Bone marrow (tissue), 2 donors: ENCODE data around the gene ALDOB.

Experiments
- DNase-seq, 2 donors: peaks; one replicate each; lab custom pipeline; 2025; lab: John Stamatoyannopoulos, UW

The ALDOB gene

DNA sequence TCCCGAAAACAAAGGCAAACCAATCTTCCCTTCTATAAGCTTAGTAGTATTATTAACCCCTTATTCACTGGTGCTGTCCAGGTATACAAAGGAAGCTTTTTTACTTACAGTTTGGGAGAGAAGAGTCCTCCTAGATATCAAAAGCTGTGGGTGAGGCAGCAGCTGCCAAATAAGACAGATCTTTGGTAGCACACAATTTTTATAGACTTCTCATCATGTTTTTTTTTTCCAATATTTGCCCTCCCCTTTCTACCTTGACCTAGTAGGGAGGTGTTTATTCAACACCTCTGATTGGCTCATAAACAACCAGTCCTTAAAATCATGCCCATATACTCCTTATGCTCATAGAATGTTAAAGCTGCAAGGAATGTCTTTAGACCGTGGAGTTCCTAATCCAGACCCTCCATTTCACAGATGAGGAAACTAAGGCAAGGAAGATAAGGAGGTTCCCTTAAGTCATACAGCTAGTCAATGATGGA lies at the start of gene ALDOB:
Gene ALDOB, minus strand, starts transcription at position 174 of the 479 bp plus-strand sequence. CDS start 4,887 bp downstream, outside the sequence.
- no peak for DNase-seq

DNA sequence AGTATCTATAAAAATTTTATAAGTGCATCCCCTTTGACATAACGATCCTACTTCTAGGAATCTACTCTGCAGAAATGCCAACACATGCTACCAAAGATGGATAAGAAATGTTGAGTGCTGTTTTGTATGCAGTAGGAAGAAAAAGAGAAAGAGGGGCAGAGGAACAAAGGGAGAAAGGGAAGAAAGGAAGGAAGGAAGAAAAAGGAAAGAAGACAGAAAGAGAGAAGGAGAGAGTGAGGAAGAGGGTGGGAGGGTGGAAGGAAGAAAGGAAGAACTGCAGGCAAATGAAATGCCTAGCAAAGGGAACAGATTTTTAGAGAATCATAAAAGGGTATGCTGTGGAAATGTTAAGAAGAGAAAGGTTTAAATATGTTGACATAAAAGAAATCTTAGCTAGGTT lies 48.5 kb upstream of the ALDOB start:
- DNase-seq = no peak

DNA sequence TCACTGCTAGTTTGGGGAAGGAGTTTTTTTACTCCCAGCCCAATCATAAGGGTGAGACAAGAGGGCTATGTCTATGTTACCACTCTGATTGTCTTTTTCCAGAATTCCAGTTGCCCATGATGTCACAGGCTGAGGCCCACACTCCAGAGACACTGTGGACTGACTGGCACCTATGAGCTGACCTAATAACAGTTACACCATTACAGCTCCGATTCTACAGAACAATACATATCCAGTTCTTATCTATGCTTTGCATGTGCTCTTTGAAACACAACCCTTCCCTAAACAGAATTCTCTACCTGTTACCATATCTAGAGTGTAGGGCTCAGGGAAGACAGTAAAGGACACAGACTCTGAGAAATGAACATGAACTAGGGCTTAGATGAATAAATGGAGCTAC lies 45.7 kb upstream of the ALDOB start:
- no peak for DNase-seq

DNA sequence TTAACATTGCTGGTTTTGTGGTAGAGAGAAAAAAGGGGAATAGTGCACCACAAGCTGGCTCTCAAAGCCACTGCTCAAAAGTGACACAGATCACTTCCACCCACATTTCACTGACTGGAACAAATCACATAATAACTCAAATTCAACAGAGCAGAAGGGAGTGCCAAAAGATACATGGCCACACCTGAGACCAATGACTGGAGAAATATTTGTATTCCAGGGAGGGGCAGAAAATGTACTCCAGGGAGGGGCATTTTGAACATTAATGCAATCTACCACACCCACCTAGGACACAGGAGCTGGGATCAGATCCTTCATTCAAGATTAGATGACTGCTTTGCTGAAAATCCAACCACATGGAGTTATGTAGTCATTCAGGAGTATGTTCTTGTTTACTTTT lies 44.8 kb upstream of the ALDOB start:
- no peak for DNase-seq

DNA sequence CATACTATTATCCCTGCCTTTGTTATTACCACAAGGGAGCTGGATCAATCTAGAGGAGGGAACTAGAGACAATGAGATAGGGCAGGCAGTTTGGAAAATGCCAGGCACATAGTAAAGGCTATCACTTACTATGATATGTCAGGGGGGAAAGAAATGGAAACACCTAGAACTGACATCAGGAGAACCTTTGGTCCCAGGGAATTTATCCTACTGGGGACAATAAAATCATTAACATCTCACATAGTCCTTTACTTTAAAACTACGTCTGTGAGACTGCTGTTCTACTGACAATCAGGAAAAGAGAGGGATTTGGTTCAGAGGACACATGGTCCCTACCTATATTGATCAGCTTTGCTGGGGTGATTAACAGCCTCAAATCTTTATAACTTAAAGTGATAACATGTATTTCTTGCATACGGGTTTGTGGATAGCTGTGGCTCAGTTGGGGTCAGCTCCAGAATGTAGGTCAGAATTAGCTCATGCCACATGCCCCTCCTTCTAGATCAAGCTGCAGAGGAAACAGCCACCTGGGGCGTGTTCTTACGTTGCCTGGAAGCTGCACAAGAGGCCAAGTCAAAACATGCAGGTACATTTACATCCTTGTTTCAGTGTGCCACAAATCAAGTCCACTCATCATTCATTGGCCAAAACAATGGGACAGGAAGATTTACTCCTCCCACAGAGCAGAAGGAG lies 43.9 kb upstream of the ALDOB start:
- DNase-seq = no peak

DNA sequence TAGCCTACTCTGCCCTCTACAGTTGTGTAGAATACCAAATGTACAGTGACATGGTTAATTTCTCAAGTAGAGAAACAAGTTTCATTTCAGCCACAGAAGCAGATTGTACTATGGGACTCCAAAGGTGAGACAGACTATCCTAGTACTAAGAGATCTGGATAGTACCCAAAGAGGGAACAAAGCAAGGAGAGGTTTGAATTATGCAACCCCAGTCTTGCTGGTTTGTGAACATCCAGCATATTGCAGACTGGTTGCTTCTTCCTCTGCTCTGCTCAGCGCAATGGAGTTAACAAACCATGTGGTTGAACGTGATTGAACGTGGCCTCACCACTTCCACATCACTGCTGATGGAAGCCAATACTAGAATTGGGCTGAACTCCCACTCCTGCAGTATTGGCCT lies 43.3 kb upstream of the ALDOB start:
- no peak for DNase-seq

DNA sequence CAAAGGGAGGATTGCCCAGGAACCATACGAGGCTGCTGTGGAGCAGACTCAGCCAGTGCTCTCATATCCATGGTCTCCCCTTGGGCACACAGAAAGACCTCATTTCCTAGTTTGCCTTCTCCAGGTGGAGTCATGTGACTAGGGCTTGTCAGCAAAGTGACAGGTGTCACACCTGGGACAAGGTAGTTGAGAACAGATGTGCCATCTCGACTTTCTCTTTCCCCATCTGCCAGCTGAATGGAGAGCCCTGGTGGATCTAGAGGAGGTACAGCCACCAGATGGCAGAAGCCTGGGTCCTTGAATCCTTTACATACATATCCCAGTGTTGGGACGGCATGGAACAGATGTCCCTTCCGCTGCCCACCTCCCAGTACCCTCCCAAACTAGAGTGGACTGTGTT lies 42.9 kb upstream of the ALDOB start:
- DNase-seq = no peak

DNA sequence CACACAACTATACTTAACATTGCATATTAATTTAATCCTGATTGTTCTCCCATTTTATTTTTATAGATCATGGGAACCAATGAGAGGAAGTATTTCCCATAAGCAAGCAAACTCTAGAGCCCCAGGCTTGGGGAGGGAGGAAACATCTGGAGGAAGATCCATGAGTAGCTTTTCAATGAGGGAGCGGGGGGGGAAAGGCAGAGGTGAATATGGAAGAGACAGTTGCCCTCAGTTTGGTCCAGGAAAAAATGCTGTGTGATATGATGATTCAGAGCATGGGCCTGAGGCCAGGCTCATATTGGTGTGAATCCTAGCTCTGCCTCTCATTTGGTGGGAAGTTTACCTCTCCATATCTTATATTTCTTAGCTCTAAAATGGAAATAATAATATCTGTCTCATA lies 42.2 kb upstream of the ALDOB start:
- no peak for DNase-seq

DNA sequence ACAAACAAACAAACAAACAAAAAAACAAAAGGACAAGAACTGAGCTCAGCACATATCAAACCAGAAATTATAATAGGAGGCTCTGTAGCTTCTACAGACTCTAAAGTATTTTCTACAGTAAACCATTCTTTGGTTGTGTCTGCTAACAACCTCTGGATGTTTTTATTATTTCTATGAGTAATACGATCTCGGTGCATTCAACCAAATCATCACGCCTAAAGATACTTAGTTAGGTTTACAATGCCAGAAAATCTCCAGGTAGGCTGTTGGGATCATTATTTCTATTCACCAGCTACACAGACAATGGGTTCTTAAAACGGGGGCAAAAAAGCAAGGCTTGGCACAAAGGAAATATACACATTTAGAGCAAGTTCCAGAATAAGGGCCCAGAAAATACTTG lies 41.6 kb upstream of the ALDOB start:
- no peak for DNase-seq

DNA sequence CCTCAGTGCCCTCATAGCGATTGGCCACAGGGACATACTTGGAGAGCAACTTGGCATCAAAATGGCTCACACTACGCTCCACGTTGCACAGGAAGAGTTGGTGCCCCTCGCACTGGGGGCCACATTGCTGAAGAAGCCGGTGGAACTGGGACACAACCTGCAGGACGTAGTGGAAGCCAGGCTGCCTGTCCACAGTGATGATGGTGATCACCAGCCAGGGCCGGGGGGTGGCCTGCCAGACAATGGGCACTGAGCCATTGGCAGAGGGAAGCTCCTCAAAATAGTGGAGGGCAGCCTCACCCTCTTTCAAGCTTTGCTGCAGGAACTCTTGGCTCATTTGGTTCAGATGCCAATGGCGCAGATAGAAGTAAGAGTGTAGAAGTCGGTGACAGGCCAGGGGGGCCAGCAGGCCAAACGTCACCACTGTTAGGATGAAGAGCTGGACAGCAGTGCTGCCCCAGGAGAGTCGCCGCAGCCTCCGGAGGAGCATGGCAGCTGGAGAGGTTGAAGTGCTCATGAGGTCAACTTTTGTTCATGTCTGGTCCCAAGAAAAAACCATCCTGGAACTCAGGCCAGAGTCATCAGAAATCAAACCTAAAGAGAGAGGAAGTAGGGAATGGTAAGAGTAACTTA lies 41.1 kb upstream of the ALDOB start:
- no peak for DNase-seq

DNA sequence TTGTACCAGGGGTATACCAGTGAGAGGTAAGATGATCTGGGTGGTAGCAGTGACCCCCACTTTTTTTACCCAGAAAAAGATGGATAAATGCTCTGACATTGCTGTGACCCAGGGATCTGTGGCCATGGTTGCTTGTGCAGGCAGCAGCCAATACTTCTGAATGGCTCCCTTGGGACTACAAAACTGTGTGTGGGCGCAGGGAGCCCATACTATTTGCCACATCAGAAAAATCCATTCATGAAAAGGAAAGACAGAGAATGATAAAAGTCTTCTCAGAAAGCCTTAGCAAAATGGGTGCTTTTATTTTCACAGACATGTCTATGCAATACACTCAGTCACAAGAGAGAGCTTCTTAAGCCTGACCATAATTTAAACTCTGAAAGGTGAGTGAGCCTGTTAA lies 37.3 kb upstream of the ALDOB start:
- DNase-seq = no peak

DNA sequence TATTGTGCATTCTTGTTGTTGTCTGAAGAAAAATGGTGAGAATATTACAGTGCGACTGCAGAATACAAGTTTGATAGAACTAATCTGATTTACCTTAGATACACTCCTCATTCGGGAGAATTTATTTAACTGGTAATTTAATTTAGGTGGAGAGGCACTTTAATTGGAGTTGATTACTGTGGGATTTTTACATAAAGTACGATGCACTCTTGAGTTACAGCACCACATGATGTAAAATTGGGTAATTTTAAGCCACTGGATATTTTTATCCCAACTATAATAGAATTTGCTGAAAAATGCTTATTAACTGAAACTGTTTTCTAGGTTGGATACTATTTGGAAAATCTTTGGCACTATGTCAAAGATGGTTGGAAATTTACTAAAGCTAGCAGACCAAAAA lies 35.4 kb upstream of the ALDOB start:
- DNase-seq = no peak

DNA sequence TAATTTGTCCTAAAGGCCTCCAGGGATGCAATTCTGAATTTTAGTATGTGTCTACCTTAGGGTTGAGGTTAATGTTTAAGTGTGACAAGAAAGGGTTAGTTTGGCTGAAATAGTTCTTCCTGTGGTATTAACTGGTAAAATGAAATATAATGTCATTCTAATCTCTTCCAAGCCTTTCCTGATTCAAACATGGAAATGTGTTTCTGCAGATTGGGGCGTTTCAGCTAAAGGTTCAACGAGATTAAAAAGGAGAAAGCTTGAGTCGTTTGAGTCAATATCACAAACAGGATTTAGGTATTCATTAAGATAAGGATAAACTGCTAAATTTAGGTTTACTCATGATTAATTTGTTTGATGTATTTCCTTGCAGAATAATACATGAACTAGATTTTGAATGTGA lies 34.4 kb upstream of the ALDOB start:
- DNase-seq = no peak

DNA sequence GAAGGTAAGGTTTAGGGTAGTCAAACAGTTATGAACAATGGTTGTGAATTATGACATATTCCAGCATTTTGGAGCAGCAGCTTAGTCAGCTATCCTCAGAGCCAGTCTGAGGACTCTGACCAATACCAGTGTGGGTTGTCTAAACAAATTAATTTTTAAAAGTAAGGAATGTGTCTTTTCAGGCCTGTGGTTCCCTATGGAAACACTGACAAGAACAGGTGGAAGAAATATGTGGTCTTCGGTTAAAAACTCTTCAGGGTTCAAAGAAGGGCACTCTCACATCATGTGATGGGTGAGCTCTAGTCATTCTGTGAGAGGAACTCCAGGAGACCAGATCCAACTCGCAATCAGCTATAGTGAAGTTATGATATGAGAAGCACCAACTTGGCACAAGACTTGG lies 33.5 kb upstream of the ALDOB start:
- DNase-seq = no peak

DNA sequence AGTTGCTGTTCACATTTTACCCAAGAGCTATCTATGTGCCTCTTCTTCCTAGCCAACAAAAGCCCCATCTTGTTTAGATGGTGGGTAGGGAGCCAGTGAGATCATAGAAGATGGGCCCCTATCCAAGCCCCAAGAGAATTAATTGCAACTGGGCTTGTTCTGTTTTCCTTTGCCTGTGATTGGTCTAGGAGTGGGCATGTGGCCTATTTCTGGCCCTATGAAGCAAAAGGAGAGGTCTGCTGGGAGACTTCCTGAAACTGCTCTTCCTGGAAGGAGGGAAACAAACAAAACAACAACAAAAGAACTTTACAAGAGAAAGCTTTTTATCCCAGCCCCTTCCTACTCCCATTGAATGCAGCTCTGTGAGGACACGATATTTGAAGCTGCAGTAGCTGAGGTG lies 32.5 kb upstream of the ALDOB start:
- DNase-seq = no peak

DNA sequence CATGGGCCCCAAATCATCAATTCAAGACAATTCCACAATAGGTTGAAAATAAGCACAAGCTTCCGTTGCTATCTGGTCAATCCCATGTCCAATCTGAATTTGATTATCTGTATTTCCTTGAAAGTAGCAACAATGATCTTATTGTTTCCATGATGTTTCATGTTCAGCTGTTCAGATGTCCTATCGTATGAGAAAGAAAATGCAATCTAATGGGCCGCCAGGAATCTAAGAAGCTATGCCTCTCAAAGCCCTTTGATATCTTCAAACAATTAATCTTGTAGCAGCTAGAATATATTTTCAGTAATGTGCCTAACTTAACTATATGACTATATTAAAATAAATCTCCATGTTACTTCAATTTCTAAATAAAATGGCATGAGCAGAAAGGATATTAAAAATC lies 32.1 kb upstream of the ALDOB start:
- DNase-seq = no peak

DNA sequence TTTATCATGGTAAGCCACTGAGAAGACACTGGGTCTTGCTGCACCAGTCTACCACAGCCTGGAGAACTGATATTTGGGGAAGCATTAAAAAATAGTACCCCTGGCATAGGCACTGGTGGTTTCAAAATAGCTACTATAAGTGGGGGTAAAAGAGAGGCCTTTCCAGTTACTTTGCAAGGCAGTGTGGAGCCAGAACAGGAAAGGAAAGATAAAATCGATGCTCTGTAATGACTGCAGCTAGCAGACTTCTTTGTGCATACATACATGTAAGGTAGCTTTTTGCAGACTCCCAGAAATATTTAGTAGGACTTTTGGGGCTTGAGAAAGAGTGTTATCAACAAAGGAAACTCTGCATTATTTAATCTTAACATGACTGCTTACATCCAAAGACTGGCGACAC lies 31.3 kb upstream of the ALDOB start:
- no peak for DNase-seq

DNA sequence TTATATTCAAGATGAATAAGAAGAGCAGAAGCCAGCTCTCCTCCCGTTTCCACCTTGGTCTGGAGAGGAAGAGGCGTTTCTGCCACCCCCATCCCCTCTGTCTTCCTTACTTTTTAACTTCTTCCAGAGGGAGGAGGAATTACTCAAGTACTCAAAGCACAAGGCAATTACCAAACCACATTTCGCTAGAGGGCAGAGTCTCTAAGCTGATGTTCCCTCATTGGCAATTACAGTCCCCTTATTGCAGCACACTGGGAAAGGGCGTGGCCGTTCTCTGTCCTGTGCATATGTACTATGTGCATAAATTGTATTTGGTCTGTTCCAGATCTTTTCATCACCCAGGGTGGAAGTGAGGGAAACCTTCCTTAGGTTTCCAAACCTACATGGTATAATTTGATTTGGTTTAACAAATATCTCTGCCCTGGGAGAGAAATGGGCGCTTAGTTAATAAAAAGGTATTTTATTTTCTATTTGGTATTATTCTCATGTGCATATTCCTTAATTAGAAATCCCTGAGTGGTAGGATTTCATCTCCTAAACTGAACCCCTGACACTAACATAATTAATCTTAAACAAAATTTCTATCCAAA lies 29.8 kb upstream of the ALDOB start:
- no peak for DNase-seq

DNA sequence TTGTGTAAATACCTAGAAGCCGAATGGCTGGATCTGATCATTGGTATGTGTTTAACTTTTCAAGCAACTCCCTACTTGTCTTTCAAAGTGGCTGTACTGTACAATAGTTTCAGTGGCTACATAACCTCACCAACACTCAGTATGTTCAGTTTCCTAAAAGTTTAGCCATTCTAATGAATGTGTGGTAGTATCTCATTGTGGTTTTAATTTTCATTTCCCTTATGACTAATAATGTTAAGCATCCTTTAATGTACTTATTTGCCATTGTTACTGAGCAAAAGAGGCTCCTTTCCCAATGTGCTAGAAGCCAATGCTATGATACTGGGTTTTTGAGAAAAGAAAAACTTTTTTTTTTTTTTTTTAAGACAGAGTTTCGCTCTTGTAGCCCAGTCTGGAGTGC lies 27.8 kb upstream of the ALDOB start:
- DNase-seq = no peak

DNA sequence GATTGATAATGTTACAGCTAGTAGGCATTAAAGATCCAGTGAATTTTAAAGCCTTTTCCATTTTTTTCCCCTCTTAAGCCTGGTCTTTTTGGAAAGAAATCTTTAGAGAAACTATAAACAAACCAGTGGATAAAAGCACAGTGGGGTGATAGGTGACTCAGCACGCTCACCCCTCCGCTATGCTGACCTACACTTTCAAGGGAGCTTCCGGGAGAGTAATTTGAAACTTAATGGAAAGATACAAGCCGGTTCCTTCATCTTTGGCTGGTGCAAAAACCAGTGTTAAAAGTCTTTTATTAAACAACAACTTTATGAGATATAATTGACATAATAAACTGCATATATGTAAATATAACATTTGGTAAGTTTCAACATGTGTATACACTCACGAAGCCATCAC lies 27.0 kb upstream of the ALDOB start:
- DNase-seq = no peak

DNA sequence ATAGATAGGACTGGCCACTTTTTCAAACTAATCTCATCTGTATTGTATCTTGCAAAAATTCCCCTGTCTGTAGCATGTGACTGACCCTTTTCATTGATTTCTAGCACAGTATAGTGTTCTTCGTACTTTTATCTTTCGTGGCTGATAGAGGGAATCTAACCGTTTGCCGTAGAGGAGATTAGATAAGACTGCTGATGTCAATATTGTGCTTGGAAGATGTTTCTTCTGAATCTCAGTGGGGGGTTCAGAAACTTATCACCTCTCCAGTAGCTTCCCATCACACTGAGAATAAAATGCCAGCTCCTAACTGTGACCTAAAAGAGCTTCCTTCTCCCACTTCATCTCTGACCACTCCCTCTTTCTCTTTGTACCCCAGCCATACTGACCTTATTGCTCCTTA lies 25.4 kb upstream of the ALDOB start:
- DNase-seq = no peak

DNA sequence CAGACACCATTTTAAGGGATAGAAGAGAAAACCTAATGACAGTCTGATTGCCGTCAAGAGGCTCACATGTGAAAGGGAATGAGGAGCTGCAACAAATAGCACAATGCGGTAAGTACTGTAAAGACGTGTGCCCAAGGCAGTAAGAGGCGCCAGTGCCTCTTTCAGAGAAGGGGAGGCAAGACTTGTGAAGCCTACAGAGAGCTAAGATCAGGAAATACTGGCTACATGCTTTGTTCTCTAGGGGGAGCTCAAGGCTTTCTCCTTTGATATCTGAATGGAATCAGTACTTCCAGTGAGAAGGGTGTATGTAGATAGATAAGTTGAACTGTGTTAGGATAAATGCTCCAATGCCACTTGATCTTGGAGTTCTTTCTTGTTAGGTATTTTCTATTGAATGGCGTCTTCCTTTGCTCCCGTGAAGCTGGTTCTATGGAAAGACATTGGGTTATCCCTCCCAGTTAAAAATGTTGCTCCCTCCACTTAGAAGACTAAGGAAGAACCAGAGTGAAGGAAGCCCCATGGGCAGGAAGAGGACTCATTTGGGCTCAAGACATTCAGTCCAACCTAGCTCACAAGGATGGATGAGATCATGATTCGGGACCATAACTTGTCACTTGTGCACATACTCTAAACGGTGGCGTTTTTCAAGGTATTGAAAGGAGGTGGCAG lies 23.5 kb upstream of the ALDOB start:
- peak in 1 of 2 donors; percentile 58 for DNase-seq

DNA sequence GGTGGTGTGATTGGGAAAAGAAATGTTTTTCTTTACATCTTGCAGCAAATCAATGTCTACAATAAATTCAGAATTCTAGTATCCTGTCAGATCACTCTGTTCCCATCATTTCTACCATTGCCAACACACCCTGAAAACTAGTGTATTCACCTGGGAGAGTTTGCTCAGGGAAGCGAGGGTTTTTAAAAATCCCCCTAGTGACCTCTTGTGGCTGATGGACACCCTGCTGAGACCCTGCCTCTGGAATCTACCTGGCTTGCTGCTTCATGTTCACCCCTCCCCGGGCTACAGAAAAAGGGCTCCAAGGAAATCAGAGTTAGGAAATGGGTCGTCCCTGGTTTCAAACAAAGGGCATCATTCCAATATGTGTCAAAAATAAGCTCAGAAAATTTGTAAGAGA lies 21.4 kb upstream of the ALDOB start:
- DNase-seq = no peak
